Measurements from ENCODE around the gene FAU. TPM values are rescaled to one million over a fixed set of nuclear protein-coding genes. Genes with fewer than 3 reads are reported as not detected.

Gene FAU
- total and polyA plus RNA-seq, 9 of the 15 experiments (the other 6 are each of a cell fraction or from before 2014, with no cell fraction given) = 433 to 1,827 (median 942) TPM

- TF ChIP-seq DEAF1 (CRISPR knock-in tag; IDR thresholded peaks at IDR 0.05) (peak; percentile 100), ZNF431 (CRISPR knock-in tag; IDR thresholded peaks at IDR 0.05) (0 out of 2 replicates have a peak, but pooled peaks have one; percentile 73), POLR3A (IDR thresholded peaks at IDR 0.05; ENCODE audit: borderline replicate concordance, extremely low read depth, insufficient read depth, insufficient read length) (no peak), SAP30 (IDR thresholded peaks at IDR 0.05; ENCODE audit: borderline replicate concordance, insufficient read depth, low read depth, low read length, poor library complexity, severe bottlenecking) (peak; percentile 92), CCNT2 (IDR thresholded peaks at IDR 0.05; ENCODE audit: borderline replicate concordance, extremely low read depth, insufficient read length, low read depth, low read length) (peak; percentile 39), DPF2 (IDR thresholded peaks at IDR 0.05) (no peak), ELF1 (tag; IDR thresholded peaks at IDR 0.05) (peak; percentile 91), POLR2AphosphoS2 (IDR thresholded peaks at IDR 0.05; ENCODE audit: low read length) (peak; percentile 99), LCOR (CRISPR knock-in tag; IDR thresholded peaks at IDR 0.05) (peak; percentile 75; the same call in 1 of the 2 replicates), ZNF445 (CRISPR knock-in tag; IDR thresholded peaks at IDR 0.05; ENCODE audit: low read depth) (no peak), DIDO1 (tag; IDR thresholded peaks at IDR 0.05; ENCODE audit: low read depth) (0 out of 2 replicates have a peak, but pooled peaks have one; percentile 71), CXXC5 (CRISPR knock-in tag; IDR thresholded peaks at IDR 0.05) (peak; percentile 88), E2F4 (CRISPR knock-in tag; IDR thresholded peaks at IDR 0.05; ENCODE audit: low read depth) (no peak), BMI1 (IDR thresholded peaks at IDR 0.05; ENCODE audit: low read length) (peak; percentile 23; the same call in 1 of the 2 replicates), NRF1 (conservative IDR thresholded peaks at IDR 0.05 in 1 of 2, IDR thresholded peaks at IDR 0.05 in 1 of 2) (peak; percentile 78 to 80), NFYB (IDR thresholded peaks at IDR 0.05; ENCODE audit: extremely low read depth, insufficient read length) (no peak), SIN3A (IDR thresholded peaks at IDR 0.05; ENCODE audit: borderline replicate concordance in 2 of 2, control insufficient read depth in 1 of 2, low read depth in 2 of 2, low read length in 2 of 2) (peak; percentile 89 to 94; a peak in 3 of 4 replicates), CBFA2T3 (IDR thresholded peaks at IDR 0.05) (no peak), CHD2 (IDR thresholded peaks at IDR 0.05; ENCODE audit: low read depth, low read length) (peak; percentile 40; the same call in 1 of the 2 replicates), ZNF507 (tag; conservative IDR thresholded peaks at IDR 0.05) (no peak), CREB5 (CRISPR knock-in tag; IDR thresholded peaks at IDR 0.05) (no peak), ADNP (tag; IDR thresholded peaks at IDR 0.05) (no peak), DDX20 (tag; IDR thresholded peaks at IDR 0.05; ENCODE audit: low read depth) (no peak), ZNF133 (CRISPR knock-in tag; IDR thresholded peaks at IDR 0.05) (no peak)
Observed at GRCh38 chr11:65117206-65118096, 4.5 kb downstream of the FAU start, which contains the start of gene ZNHIT2 (continued).
